K562 (cell line): Measurements from ENCODE around the gene MRPS5. TPM values are rescaled to one million over a fixed set of nuclear protein-coding genes. Genes with fewer than 3 reads are reported as not detected.

ENCODE experiments used
- ARHGAP35 ChIP-seq: fragments of 450-650 bp; IDR thresholded peaks from 2 replicates; pipeline ENCODE4 v1.6.1; 2018; ENCODE audit not compliant: partially characterized antibody
- CCNT2 ChIP-seq: IDR thresholded peaks from 2 replicates; pipeline ENCODE4 v1.6.1; 2011; ENCODE audit warnings: borderline replicate concordance, low read depth, mild to moderate bottlenecking, moderate library complexity, mixed read lengths, low read length; ENCODE audit not compliant: insufficient read length; ENCODE audit errors: extremely low read depth
- CEBPB ChIP-seq: fragments of 450-650 bp; IDR thresholded peaks from 2 replicates; pipeline ENCODE4 v1.6.1; 2016; ENCODE audit warnings: missing genetic modification characterization, missing compliant biosample characterization
- DIDO1 ChIP-seq: fragments of 450-650 bp; IDR thresholded peaks from 2 replicates; pipeline ENCODE4 v1.6.1; 2016; ENCODE audit warnings: low read depth, missing biosample characterization, missing genetic modification characterization
- NRF1 ChIP-seq, 2 experiments: fragments of 450-650 bp; IDR thresholded peaks in 1 of 2; conservative IDR thresholded peaks in 1 of 2; 2 replicates each; pipeline ENCODE4 v1.6.1; 2014; ENCODE audit warnings: mild to moderate bottlenecking in 2 of 2
- OTX1 ChIP-seq: fragments of 450-650 bp; formaldehyde crosslinking; IDR thresholded peaks from 2 replicates; pipeline ENCODE4 v1.4.0; 2022; ENCODE audit warnings: mild to moderate bottlenecking
- PTBP1 ChIP-seq: fragments of 200-400 bp; formaldehyde crosslinking; IDR thresholded peaks from 2 replicates; pipeline ENCODE4 v1.6.1; 2017; ENCODE audit warnings: low read depth, low read length
- U2AF2 ChIP-seq: fragments of 200-400 bp; formaldehyde crosslinking; optimal IDR thresholded peaks from 2 replicates; pipeline ENCODE3; 2017; ENCODE audit warnings: low read depth, mild to moderate bottlenecking, low read length
- ZNF12 ChIP-seq: sonication (generic); formaldehyde crosslinking; IDR thresholded peaks from 2 replicates; pipeline ENCODE4 v1.4.0; 2020; ENCODE audit warnings: mild to moderate bottlenecking, missing genetic modification reagents
- ZNF324 ChIP-seq: fragments of 250-450 bp; sonication (Bioruptor Pico); IDR thresholded peaks from 2 replicates; pipeline ENCODE4 v1.4.0; 2020; ENCODE audit warnings: mild to moderate bottlenecking
- ZNF644 ChIP-seq: fragments of 200-800 bp; sonication (Bioruptor generic); IDR thresholded peaks from 2 replicates; pipeline ENCODE4 v1.6.1; 2016; ENCODE audit warnings: low read depth, missing genetic modification characterization, missing compliant biosample characterization
- polyA plus RNA-seq, 8 experiments: library from polyadenylated mRNA; depleted of rRNA in 4 of 8; stranded (reverse) in 5 of 8; unstranded in 3 of 8; fragments of >200 nt; fragmentation: Nextera tagmentation in 2 of 8; fragmentation: Illumina TruSeq in 1 of 8; extraction: Ambion mirVana in 2 of 8; extraction: Trizol in 1 of 8; gene quantifications; 2 replicates each; pipeline versions ENCODE4 v1.2.1 to v1.2.3, GENCODE V29; 2011 to 2014; ENCODE audit warnings: inconsistent platforms in 1 of 8, missing spikeins in 1 of 8
- total RNA-seq, 7 experiments: library from RNA; depleted of rRNA in 6 of 7; stranded (reverse); fragments of >200 nt in 6 of 7; fragmentation: Illumina TruSeq in 2 of 7; extraction: Trizol in 2 of 7; gene quantifications; 2 replicates each; pipeline versions ENCODE4 v1.2.1 to v1.2.3, GENCODE V29; 2011 to 2021; ENCODE audit warnings: low replicate concordance in 1 of 7
- TF ChIP-seq, protein P1 (sequence below), 2 experiments: IDR thresholded peaks; 2 replicates each; pipeline ENCODE4 v1.6.1; 2012; ENCODE audit warnings: improper control_type of control experiment in 2 of 2, low read depth in 2 of 2, low read length in 2 of 2, borderline replicate concordance in 1 of 2
- TF ChIP-seq, protein P2 (sequence below): sonication (generic); formaldehyde crosslinking; IDR thresholded peaks from 2 replicates; pipeline ENCODE4 v1.4.0; 2020; ENCODE audit warnings: mild to moderate bottlenecking, missing genetic modification reagents
- TF ChIP-seq, protein P3 (sequence below), 2 experiments: fragments of 200-800 bp in 1 of 2; sonication (Bioruptor generic) in 1 of 2; sonication (generic) in 1 of 2; formaldehyde crosslinking in 1 of 2; IDR thresholded peaks in 1 of 2; conservative IDR thresholded peaks in 1 of 2; 2 replicates each; pipeline versions ENCODE4 v1.5.0 to v1.6.1; 2016 to 2020; ENCODE audit warnings: missing compliant biosample characterization in 1 of 2, missing genetic modification characterization in 1 of 2, missing genetic modification reagents in 1 of 2
- TF ChIP-seq, protein P4 (sequence below): fragments of 250-450 bp; sonication (Bioruptor Pico); IDR thresholded peaks from 2 replicates; pipeline ENCODE4 v1.4.0; 2020; ENCODE audit warnings: mild to moderate bottlenecking, moderate library complexity
- TF ChIP-seq, protein P5 (sequence below): sonication (generic); formaldehyde crosslinking; IDR thresholded peaks from 2 replicates; pipeline ENCODE4 v1.8.0; 2022; ENCODE audit warnings: mild to moderate bottlenecking, missing genetic modification reagents

The MRPS5 gene
- total and polyA plus RNA-seq, 9 of the 15 experiments (the other 6 are each of a cell fraction or from before 2014, with no cell fraction given): 85.0 to 162 (median 118) TPM

DNA sequence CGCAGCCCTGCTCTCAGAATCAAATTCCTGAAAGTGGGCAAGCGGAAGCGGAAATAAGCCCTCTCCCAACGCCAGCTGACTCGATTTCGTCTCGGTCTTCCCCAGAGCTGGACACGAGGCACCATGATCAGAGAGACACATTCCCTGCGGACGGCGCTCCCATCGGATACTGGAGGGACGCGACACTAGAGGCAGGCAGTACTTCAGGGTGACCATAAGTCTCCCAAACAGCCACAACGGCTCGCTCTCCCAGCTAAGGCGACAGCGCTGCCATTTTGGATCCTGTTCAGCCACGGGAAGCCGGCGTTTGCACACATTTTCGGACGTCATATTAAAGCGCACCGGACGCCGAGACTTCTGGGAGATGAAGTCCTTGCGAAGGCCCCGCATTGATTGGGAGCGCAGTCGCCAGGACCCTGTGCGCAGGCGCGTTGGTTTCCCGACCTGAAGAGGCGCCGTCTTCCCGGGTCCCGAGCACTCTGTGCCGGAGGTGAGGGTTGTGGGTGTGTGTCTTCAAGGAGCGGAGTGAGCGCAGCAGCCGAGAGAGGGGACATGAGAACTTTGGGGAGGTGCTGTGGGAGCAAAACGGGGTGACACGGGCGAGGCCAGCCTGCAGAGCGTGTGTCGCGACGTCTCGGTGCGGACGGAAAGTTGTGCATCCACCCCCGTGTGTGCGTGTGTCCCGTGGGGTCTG, 43.9 kb upstream of the MRPS5 start, which contains the start of gene ZNF2 (continued):
- TF ChIP-seq, protein P1, sequence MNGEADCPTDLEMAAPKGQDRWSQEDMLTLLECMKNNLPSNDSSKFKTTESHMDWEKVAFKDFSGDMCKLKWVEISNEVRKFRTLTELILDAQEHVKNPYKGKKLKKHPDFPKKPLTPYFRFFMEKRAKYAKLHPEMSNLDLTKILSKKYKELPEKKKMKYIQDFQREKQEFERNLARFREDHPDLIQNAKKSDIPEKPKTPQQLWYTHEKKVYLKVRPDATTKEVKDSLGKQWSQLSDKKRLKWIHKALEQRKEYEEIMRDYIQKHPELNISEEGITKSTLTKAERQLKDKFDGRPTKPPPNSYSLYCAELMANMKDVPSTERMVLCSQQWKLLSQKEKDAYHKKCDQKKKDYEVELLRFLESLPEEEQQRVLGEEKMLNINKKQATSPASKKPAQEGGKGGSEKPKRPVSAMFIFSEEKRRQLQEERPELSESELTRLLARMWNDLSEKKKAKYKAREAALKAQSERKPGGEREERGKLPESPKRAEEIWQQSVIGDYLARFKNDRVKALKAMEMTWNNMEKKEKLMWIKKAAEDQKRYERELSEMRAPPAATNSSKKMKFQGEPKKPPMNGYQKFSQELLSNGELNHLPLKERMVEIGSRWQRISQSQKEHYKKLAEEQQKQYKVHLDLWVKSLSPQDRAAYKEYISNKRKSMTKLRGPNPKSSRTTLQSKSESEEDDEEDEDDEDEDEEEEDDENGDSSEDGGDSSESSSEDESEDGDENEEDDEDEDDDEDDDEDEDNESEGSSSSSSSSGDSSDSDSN (IDR thresholded peaks at IDR 0.05; ENCODE audit: borderline replicate concordance in 1 of 2, low read depth in 2 of 2, low read length in 2 of 2): 0 out of 4 replicates have a peak, but pooled peaks of 1 of the 2 experiments have one; percentile 58
- peak; percentile 47; the same call in 1 of the 2 replicates for TF ChIP-seq ZNF644 (tag)
- 0 out of 2 replicates have a peak, but pooled peaks have one; percentile 63 for TF ChIP-seq DIDO1 (tag)
- TF ChIP-seq, protein P2, sequence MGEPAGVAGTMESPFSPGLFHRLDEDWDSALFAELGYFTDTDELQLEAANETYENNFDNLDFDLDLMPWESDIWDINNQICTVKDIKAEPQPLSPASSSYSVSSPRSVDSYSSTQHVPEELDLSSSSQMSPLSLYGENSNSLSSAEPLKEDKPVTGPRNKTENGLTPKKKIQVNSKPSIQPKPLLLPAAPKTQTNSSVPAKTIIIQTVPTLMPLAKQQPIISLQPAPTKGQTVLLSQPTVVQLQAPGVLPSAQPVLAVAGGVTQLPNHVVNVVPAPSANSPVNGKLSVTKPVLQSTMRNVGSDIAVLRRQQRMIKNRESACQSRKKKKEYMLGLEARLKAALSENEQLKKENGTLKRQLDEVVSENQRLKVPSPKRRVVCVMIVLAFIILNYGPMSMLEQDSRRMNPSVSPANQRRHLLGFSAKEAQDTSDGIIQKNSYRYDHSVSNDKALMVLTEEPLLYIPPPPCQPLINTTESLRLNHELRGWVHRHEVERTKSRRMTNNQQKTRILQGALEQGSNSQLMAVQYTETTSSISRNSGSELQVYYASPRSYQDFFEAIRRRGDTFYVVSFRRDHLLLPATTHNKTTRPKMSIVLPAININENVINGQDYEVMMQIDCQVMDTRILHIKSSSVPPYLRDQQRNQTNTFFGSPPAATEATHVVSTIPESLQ (CRISPR knock-in tag): peak; percentile 82; the same call in 1 of the 2 replicates
- TF ChIP-seq PTBP1: no peak
- TF ChIP-seq, protein P3, sequence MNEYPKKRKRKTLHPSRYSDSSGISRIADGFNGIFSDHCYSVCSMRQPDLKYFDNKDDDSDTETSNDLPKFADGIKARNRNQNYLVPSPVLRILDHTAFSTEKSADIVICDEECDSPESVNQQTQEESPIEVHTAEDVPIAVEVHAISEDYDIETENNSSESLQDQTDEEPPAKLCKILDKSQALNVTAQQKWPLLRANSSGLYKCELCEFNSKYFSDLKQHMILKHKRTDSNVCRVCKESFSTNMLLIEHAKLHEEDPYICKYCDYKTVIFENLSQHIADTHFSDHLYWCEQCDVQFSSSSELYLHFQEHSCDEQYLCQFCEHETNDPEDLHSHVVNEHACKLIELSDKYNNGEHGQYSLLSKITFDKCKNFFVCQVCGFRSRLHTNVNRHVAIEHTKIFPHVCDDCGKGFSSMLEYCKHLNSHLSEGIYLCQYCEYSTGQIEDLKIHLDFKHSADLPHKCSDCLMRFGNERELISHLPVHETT (CRISPR knock-in tag; conservative IDR thresholded peaks at IDR 0.05 in 1 of 2, IDR thresholded peaks at IDR 0.05 in 1 of 2): peak in 1 of 2 experiments; percentile 77; a peak in 2 of 4 replicates
- no peak for TF ChIP-seq U2AF2
- TF ChIP-seq, protein P4, sequence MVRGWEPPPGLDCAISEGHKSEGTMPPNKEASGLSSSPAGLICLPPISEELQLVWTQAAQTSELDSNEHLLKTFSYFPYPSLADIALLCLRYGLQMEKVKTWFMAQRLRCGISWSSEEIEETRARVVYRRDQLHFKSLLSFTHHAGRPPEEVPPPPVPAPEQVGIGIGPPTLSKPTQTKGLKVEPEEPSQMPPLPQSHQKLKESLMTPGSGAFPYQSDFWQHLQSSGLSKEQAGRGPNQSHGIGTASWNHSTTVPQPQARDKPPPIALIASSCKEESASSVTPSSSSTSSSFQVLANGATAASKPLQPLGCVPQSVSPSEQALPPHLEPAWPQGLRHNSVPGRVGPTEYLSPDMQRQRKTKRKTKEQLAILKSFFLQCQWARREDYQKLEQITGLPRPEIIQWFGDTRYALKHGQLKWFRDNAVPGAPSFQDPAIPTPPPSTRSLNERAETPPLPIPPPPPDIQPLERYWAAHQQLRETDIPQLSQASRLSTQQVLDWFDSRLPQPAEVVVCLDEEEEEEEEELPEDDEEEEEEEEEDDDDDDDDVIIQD (CRISPR knock-in tag): no peak
- TF ChIP-seq, protein P5, sequence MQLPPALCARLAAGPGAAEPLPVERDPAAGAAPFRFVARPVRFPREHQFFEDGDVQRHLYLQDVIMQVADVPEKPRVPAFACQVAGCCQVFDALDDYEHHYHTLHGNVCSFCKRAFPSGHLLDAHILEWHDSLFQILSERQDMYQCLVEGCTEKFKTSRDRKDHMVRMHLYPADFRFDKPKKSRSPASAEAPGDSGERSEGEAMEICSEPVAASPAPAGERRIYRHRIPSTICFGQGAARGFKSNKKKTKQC (CRISPR knock-in tag): peak; percentile 14; the same call in 1 of the 2 replicates
- 0 out of 2 replicates have a peak, but pooled peaks have one; percentile 24 for TF ChIP-seq ZNF12 (CRISPR knock-in tag)
- TF ChIP-seq ARHGAP35: no peak
- peak; percentile 96 to 97 for TF ChIP-seq NRF1 (conservative IDR thresholded peaks at IDR 0.05 in 1 of 2, IDR thresholded peaks at IDR 0.05 in 1 of 2)
- TF ChIP-seq CEBPB (tag): no peak; the same call in 1 of the 2 replicates
- no peak for TF ChIP-seq CCNT2
- peak; percentile 87 for TF ChIP-seq OTX1 (CRISPR knock-in tag)
- no peak for TF ChIP-seq ZNF324 (CRISPR knock-in tag)
